PFSK-1 (cell line): Measurements from ENCODE around the gene RHBDF1. TPM values are rescaled to one million over a fixed set of nuclear protein-coding genes. Genes with fewer than 3 reads are reported as not detected.

Source experiments
- FOXP2 ChIP-seq: optimal IDR thresholded peaks from 2 replicates; pipeline ENCODE3; 2011; ENCODE audit warnings: borderline replicate concordance, control low read depth, inconsistent platforms; ENCODE audit not compliant: insufficient read depth; ENCODE audit errors: extremely low read length, extremely low read depth
- POLR2AphosphoS5 ChIP-seq: IDR thresholded peaks from 2 replicates; pipeline ENCODE4 v1.6.1; 2012; ENCODE audit warnings: low read depth, mild to moderate bottlenecking, control low read depth, low read length, moderate library complexity
- SIN3A ChIP-seq: IDR thresholded peaks from 2 replicates; pipeline ENCODE4 v1.6.1; 2012; ENCODE audit warnings: mild to moderate bottlenecking, low read length, moderate library complexity, borderline replicate concordance; ENCODE audit not compliant: insufficient read depth
- TAF1 ChIP-seq: IDR thresholded peaks from 2 replicates; pipeline ENCODE4 v1.6.1; 2012; ENCODE audit warnings: low read length, control low read depth, borderline replicate concordance; ENCODE audit not compliant: insufficient read depth
- polyA plus RNA-seq: library from polyadenylated mRNA; unstranded; fragments of >200 nt; gene quantifications from one replicate; pipeline ENCODE4 v1.2.1, GENCODE V29; 2012; ENCODE audit warnings: low read depth, missing spikeins; ENCODE audit not compliant: insufficient read length
- TF ChIP-seq, protein P1 (sequence below), 2 experiments: IDR thresholded peaks; 2 replicates each; pipeline versions ENCODE4 v1.6.1 to v1.8.0; 2011 to 2012; ENCODE audit warnings: low read depth in 2 of 2, low read length in 2 of 2, control low read depth in 1 of 2, inconsistent platforms in 1 of 2, mild to moderate bottlenecking in 1 of 2, moderate library complexity in 1 of 2; ENCODE audit not compliant: insufficient read depth in 1 of 2

Gene RHBDF1, protein sequence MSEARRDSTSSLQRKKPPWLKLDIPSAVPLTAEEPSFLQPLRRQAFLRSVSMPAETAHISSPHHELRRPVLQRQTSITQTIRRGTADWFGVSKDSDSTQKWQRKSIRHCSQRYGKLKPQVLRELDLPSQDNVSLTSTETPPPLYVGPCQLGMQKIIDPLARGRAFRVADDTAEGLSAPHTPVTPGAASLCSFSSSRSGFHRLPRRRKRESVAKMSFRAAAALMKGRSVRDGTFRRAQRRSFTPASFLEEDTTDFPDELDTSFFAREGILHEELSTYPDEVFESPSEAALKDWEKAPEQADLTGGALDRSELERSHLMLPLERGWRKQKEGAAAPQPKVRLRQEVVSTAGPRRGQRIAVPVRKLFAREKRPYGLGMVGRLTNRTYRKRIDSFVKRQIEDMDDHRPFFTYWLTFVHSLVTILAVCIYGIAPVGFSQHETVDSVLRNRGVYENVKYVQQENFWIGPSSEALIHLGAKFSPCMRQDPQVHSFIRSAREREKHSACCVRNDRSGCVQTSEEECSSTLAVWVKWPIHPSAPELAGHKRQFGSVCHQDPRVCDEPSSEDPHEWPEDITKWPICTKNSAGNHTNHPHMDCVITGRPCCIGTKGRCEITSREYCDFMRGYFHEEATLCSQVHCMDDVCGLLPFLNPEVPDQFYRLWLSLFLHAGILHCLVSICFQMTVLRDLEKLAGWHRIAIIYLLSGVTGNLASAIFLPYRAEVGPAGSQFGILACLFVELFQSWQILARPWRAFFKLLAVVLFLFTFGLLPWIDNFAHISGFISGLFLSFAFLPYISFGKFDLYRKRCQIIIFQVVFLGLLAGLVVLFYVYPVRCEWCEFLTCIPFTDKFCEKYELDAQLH
- polyA plus RNA-seq: 33.9 TPM

DNA sequence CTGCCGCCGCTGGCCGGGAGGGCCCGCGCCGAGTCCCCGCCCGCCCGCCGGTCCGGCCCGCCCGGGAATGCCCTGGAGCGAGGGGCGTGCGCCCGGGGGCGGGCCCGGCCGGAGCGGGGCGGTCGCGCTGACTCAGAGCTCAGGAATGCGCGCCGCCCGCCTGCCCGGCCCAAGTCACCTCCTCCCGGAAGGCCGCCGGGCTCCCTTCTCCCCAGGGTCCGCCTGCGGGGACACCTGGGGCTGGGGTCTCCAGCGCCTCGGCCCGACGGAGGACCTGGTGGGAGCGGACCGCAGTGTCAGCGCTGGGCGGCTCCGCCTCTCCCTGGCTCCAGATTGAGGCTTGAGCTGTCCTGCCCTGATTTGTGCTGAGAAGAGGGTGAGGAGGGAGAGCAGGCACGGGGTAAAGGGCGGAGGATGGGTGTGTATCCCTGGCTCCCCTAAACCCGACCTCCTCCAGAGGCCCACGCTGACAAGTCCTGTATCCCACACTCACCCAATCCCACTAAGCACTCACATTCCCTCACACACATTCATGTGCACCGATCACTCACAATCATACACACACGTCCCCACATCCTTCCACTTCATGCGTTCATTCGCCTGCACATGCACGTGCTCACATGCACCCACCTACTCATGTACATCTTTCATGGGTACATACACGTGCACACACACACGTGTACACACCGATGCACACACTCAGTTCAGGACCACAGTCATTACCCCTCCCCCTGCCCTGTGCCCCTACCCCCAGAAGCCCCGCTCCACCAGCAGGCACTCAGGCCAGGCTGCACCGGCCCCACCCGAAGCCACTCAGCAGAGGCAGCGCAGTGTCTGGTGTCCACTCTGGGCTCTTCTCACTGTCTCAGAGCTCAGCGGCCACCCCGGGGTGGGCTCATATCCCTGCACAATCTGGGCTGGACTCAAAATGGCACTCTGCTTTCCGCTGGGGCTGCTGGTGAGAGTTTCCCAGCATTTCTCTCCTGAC is at the start of gene RHBDF1:
Gene RHBDF1, minus strand, starts transcription at position 71 of the 988 bp plus-strand sequence. CDS start 7,616 bp downstream, outside the sequence.
- TF ChIP-seq FOXP2 (no peak), SIN3A (no peak)
- TF ChIP-seq, protein P1, sequence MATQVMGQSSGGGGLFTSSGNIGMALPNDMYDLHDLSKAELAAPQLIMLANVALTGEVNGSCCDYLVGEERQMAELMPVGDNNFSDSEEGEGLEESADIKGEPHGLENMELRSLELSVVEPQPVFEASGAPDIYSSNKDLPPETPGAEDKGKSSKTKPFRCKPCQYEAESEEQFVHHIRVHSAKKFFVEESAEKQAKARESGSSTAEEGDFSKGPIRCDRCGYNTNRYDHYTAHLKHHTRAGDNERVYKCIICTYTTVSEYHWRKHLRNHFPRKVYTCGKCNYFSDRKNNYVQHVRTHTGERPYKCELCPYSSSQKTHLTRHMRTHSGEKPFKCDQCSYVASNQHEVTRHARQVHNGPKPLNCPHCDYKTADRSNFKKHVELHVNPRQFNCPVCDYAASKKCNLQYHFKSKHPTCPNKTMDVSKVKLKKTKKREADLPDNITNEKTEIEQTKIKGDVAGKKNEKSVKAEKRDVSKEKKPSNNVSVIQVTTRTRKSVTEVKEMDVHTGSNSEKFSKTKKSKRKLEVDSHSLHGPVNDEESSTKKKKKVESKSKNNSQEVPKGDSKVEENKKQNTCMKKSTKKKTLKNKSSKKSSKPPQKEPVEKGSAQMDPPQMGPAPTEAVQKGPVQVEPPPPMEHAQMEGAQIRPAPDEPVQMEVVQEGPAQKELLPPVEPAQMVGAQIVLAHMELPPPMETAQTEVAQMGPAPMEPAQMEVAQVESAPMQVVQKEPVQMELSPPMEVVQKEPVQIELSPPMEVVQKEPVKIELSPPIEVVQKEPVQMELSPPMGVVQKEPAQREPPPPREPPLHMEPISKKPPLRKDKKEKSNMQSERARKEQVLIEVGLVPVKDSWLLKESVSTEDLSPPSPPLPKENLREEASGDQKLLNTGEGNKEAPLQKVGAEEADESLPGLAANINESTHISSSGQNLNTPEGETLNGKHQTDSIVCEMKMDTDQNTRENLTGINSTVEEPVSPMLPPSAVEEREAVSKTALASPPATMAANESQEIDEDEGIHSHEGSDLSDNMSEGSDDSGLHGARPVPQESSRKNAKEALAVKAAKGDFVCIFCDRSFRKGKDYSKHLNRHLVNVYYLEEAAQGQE (IDR thresholded peaks at IDR 0.05; ENCODE audit: insufficient read depth in 1 of 2, low read depth in 2 of 2, low read length in 2 of 2): 0 out of 4 replicates have a peak, but pooled peaks of 1 of the 2 experiments have one; percentile 14

DNA sequence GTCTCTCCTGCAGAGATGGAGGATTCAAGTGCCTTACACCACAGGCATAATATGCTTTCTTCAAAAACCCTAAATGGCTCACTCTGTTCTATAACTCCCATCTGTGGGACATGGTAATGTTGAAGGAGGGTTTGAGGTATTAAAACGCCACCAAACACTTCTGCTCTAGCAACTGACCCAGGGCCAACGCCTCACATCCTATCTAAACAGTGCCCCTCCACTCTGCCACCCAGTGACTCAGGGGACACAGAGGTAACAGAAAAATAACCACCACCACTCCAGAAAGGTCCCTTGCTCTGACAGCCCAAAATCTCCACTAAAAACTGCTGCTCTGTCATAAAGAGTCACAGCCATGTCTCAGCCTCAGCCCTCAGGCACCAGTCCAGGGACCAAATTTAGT is 48.3 kb upstream of the RHBDF1 start:
- TF ChIP-seq TAF1: no peak
- TF ChIP-seq FOXP2: no peak
- no peak for TF ChIP-seq SIN3A
- no peak for TF ChIP-seq POLR2AphosphoS5
- TF ChIP-seq, protein P1 (IDR thresholded peaks at IDR 0.05; ENCODE audit: insufficient read depth in 1 of 2, low read depth in 2 of 2, low read length in 2 of 2): no peak

DNA sequence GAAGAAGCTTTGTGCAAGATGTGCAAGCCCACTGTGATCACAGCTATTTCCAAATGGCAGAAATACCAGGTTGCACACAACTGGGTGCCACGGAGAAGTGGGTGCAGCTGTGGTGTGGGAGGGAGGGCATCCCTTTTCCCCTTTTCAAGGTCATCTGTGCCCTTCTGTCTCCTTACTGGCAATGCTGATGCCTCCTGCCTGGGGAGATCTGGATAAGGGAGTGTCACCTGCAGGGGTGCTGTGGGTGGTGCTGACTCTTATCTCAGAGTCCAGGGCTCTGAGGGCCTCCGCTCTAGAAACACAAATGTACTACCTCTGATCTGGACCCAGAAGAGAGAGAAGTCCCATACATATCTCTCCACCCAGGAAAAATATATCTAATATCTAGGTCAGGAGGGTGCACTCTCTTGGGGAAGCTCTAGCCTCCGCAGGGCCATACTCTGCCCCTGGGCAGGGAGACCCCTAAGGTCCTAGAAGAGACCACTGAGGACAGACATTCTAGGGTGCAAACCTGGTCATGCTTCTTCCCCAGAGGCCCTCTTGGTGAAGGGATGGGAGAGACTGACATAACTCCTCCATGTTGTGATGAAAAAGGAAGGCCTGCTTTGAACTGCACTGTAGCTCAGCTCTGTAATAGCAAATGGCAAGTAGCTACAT is 47.5 kb upstream of the RHBDF1 start:
- TF ChIP-seq TAF1 (no peak), FOXP2 (no peak), POLR2AphosphoS5 (no peak), SIN3A (no peak)
- TF ChIP-seq, protein P1 (IDR thresholded peaks at IDR 0.05; ENCODE audit: insufficient read depth in 1 of 2, low read depth in 2 of 2, low read length in 2 of 2): no peak

DNA sequence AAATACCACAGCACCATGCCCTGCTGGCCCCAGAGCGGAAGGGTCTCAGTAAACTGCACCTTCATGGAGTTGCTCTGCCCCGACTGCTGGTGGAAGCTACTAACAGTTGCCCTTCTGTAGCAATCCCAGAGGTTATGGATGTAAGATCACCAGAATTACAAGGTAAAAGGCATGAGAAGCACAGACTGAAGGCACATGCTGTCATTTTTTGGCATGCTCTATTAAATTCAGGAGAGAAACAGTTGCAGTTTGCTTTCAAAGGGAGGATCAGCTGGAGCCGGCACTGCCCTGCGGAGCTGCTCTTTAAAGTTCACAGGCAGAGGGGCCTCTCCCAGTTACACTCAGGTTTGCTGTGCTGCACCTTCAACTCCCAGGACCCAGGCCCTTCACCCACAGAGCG is 46.9 kb upstream of the RHBDF1 start:
- no peak for TF ChIP-seq FOXP2
- TF ChIP-seq, protein P1 (IDR thresholded peaks at IDR 0.05; ENCODE audit: insufficient read depth in 1 of 2, low read depth in 2 of 2, low read length in 2 of 2): no peak
- TF ChIP-seq POLR2AphosphoS5: no peak
- no peak for TF ChIP-seq SIN3A
